DMS79 treated with DMSO at 0.1 percent for 48 hours (cell line): ENCODE results near the gene OBSCN.

Experiments
- DNase-seq: peaks from one replicate; lab custom pipeline; 2025; lab: John Stamatoyannopoulos, UW

Gene OBSCN

DNA sequence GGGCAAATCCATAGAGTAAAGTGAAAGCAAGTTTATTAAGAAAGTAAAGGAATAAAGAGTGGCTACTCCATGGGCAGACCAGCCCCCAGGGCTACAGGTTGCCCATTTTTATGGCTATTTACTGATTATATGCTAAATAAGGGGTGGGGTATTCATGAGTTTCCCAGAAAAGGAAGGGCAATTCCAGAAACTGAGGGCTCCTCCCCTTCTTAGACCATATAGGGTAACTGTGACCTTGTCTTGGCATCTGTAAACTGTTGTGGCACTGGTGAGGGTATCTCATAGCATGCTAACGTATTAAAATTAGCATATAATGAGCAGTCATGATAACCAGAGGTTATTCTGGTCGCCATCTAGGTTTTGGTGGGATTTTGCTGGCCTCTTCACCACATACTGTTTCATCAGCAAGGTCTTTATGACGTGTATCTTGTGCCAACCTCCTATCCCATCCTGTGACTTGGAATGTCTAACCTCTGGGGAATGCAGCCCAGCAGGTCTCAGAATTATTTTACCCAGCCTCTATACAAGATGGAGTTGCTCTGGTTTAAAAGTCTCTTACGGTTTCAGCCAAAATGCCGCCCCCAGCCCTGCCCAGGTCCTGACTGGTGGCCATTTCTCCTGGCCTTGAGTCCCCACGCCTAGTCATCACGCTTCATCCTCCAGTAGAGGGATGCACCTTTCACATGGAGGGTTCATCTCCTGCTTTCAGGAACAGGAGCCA, 209.8 kb downstream of the OBSCN start:
- no peak for DNase-seq

DNA sequence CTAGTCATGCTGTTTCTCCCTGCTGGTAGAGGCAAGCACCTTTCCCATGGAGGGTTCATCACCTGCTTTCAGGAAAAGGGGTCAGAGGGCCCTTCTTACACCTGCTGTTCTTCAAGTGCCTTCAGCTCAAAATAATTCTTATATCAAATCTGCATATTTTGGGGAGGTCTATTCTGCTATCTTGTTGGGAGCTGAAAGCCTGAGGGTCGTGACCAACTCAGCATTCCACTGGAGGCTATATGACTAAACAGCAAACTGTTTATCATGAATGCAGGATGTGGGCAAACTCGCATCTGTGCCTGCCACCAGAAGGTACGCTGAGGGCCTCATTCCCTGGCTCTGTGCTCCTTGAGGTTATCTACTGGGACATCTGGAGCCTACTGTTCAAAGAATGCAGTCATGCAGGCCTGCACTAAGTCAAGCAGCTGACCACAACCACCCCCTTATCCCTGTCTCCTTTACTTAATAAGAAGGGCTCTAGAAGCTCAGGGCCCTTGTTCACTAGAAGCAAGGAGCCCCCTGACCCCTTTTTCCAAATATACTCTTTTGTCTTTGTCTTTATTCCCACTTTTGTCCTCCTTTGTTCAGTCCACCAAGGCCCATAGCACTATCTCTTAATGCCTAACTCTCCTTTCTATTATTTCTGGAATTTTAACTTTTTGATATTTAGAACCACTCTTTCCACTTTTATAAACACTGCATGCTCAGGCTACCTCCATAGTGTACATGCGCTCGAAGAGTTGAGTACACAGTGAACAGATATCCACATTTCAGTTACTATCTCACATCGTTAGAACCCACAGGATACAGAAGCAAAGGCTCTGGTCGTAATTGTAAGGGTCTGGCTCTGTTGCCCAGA, 213.4 kb downstream of the OBSCN start:
- DNase-seq, result no peak

DNA sequence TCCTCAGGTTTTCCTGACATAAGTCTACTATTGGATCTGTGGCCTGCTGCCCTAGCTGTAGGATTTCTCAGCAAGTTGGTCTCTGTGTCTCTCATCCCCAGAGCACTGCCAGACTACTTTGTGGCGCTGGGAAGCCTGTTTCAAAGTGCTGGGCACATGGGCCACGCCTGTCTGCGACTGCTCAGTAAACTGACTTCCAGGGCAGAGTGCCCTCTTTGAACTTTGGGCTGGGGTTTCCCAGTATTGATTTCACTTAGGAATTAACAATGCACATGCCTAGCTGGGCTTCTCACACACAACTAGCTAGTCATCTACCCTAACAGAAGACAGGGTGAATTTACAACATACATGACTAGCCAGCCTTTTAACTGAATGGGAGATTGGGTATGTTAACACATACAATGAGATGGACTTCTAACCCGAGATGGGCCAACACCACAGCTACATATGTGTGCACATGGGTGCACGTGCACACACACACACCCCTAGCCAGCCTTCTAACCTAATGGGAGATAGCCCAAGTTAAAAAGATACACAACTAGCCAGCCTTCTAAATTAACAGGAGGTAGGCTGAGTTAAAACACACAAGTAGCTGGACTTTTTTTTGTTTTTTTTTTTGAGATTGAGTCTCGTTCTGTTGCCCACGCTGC, 215.7 kb downstream of the OBSCN start:
- no peak for DNase-seq

DNA sequence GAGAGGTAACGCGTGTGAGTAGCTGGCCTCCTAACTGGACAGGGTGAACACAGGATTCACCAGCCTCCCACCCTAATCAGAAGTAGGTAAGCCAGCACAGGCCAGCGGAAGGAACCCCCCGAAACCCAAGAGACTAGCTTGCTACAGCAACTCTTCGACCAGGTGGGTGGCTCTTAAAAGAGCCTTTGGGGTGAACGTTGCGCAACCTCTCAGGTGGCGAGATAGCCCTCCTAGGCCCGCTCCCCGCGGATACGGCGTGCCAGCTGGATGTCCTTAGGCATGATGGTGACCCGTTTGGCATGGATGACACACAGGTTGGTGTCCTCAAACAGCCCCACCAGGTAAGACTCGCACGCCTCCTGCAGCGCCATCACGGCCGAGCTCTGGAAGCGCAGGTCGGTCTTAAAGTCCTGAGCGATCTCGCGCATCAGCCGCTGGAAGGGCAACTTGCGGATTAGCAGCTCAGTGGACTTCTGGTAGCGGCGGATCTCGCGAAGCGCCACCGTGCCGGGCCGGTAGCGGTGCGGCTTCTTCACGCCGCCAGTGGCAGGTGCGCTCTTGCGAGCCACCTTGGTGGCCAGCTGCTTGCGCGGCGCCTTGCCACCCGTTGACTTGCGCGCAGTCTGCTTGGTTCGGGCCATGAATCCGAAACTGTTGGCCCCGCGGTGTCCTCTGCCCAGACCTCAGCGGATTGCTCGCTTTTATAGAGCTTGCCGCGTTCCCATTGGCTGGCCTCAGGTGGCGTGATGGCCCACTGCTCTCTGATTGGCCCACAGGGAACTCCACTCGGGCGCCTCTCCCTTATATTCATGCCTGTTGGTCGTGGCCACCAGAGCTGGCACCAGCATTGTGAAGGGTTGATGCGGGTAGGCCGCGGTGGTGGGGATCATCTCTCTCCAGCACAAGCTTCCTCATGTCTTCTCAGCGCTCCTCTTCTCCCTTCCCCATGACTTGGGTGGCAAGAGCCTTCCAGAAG, 217.1 kb downstream of the OBSCN start:
- no peak for DNase-seq

DNA sequence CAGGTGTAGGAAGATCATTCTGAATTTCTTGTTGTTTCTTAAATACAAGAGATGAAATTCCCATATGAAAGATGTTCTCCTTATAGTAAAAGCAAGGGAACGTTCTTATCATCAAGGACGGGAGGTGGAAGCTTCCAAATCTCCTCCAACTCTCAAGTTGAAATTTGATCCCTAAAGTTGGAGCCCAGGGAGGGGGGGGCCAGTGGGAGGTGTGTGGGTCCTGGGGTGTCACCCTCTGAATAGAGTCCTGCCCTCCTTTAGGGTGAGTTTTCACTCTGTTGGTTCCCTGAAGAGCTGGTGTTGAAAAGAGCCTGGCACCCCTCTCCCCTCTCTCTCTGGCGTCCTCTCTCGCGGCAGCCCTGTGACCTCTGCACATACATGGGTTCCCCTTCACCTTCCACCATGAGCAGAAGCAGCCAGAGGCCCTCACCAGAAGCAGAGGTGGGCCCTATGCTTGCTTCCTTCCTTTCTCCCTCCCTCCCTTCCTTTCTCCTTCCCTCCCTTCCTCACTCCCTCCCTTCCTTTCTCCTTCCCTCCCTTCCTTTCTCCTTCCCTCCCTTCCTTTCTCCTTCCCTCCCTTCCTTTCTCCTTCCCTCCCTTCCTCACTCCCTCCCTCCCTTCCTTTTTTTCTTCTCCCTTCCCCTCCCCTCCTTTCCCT, 218.8 kb downstream of the OBSCN start:
- no peak for DNase-seq

DNA sequence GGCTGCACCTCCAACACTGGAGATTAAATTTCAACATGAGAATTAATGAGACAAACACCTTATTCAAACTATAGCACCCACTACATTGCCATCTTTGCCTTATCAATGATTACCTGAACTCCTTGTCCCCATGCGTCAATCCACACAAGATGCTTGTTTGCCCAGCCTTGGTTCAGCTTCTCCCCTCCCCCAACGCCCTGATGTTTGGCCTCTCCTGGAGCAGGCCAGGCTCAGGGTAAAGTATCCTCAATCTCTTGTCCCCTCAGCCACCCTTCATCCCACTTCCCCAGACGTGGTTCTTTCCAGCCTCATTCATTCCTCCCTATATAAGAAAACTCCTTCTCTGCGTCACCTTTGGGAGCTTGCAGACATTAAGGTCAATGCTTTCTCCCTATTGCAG, 220.6 kb downstream of the OBSCN start:
- DNase-seq, result no peak
